DND-41 (cell line): ENCODE data around the gene TBXA2R.

Experiments
- ATAC-seq: fragments of 200-7000 bp; cut with Tn5 transposase; 3 replicates; pipeline ENCODE4 v1.9.1; 2021; ENCODE audit warnings: low read depth; ENCODE audit not compliant: insufficient read depth
- DNase-seq: peaks from one replicate; pipeline ENCODE4 v3.0.0-alpha.2; 2020
- H2AFZ ChIP-seq: 2 replicates; pipeline ENCODE4 v1.6.0; 2012; ENCODE audit warnings: low read depth, low read length
- H3K27ac ChIP-seq: 2 replicates; pipeline ENCODE4 v1.5.1; 2012; ENCODE audit warnings: low read length, inconsistent platforms
- H3K27me3 ChIP-seq: fragments of 200-600 bp; sonication (generic); 2 replicates; pipeline ENCODE4 v1.6.0; 2012; ENCODE audit warnings: low read length, mild to moderate bottlenecking, inconsistent platforms; ENCODE audit not compliant: insufficient read depth, poor library complexity
- H3K36me3 ChIP-seq: 2 replicates; pipeline ENCODE4 v1.5.1; 2012; ENCODE audit warnings: low read length, inconsistent platforms; ENCODE audit not compliant: insufficient read depth
- H3K4me1 ChIP-seq: 2 replicates; pipeline ENCODE4 v1.5.1; 2012; ENCODE audit warnings: mild to moderate bottlenecking, low read length; ENCODE audit not compliant: insufficient read depth
- H3K4me2 ChIP-seq: 2 replicates; pipeline ENCODE4 v1.6.0; 2012; ENCODE audit warnings: mild to moderate bottlenecking, moderate library complexity, low read length, inconsistent platforms; ENCODE audit not compliant: insufficient read depth
- H3K4me3 ChIP-seq, 2 experiments: fragments of 200-600 bp in 1 of 2; shearing (Covaris generic) in 1 of 2; 2 replicates each; pipeline ENCODE4 v1.5.1; 2012 to 2016; ENCODE audit warnings: inconsistent platforms in 2 of 2, low read length in 2 of 2, mild to moderate bottlenecking in 2 of 2, low read depth in 1 of 2, moderate library complexity in 1 of 2
- H3K79me2 ChIP-seq: 2 replicates; pipeline ENCODE4 v1.6.0; 2012; ENCODE audit warnings: low read length, inconsistent platforms; ENCODE audit not compliant: insufficient read depth
- H3K9ac ChIP-seq: 2 replicates; pipeline ENCODE4 v1.6.0; 2012; ENCODE audit warnings: low read depth, mild to moderate bottlenecking, inconsistent platforms, low read length, moderate library complexity
- H3K9me3 ChIP-seq: 2 replicates; pipeline ENCODE4 v1.5.1; 2012; ENCODE audit warnings: low read length, moderate library complexity, mild to moderate bottlenecking, inconsistent platforms; ENCODE audit not compliant: insufficient read depth, severe bottlenecking
- H4K20me1 ChIP-seq: 2 replicates; pipeline ENCODE4 v1.6.0; 2012; ENCODE audit warnings: low read length; ENCODE audit not compliant: insufficient read depth
- EZH2 ChIP-seq: IDR thresholded peaks from 3 replicates; pipeline ENCODE4 v1.6.1; 2012; ENCODE audit warnings: borderline replicate concordance, low read depth, mild to moderate bottlenecking, moderate library complexity, low read length, inconsistent platforms; ENCODE audit not compliant: severe bottlenecking
- TF ChIP-seq, protein P1 (sequence below): IDR thresholded peaks from 2 replicates; pipeline ENCODE4 v1.5.1; 2012; ENCODE audit warnings: borderline replicate concordance, low read length, moderate library complexity, mild to moderate bottlenecking; ENCODE audit not compliant: poor library complexity, severe bottlenecking; ENCODE audit errors: extremely low read depth

TBXA2R gene

DNA sequence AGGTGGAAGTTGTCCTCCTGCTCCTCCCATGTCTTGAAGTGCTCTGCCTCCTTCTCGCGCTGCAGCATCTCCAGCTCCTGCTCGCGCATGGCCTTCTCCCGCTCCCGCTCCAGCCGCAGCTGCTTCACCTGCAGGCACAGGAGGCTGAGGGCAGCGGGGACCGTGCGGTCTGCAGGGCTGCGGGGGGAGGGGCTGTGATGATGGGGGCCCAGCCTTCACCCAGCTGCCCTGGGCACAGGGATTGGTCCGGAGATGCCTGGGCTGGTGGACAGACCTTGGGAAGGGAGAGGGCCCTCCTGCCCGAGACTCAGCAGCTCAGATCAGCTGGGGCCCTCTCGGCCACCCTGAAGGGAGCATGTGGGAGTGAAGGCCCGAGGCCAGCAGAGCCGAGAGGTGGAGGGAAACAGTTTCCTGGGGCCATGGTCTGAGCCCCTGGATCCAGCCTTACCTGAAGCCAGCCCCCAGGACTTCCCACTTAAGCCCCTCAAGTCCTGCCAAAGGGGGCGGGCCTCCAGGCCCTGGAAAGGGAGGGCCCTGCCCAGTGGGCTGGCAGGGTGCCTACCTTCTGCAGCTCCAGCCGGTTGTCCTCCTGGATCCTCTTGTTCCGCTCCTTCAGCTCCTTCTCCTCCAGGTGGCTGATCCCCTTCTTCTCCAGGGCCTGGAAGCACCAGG is 13.6 kb upstream of the TBXA2R start:
- Histone ChIP-seq H3K9me3 (no peaks in the 10 kb centered on the region), H3K4me3 (no peak overlapping the region), H3K36me3 (peaks cover 66% of the 10 kb centered on the region), H2AFZ (no peak overlapping the region), H3K4me1 (peaks cover 17% of the 10 kb centered on the region), H4K20me1 (peaks cover 19% of the 10 kb centered on the region), H3K9ac (no peak overlapping the region), H3K27ac (no peak overlapping the region), H3K27me3 (no peaks in the 10 kb centered on the region), H3K79me2 (peaks cover 18% of the 10 kb centered on the region), H3K4me2 (no peak overlapping the region)
- TF ChIP-seq, protein P1, sequence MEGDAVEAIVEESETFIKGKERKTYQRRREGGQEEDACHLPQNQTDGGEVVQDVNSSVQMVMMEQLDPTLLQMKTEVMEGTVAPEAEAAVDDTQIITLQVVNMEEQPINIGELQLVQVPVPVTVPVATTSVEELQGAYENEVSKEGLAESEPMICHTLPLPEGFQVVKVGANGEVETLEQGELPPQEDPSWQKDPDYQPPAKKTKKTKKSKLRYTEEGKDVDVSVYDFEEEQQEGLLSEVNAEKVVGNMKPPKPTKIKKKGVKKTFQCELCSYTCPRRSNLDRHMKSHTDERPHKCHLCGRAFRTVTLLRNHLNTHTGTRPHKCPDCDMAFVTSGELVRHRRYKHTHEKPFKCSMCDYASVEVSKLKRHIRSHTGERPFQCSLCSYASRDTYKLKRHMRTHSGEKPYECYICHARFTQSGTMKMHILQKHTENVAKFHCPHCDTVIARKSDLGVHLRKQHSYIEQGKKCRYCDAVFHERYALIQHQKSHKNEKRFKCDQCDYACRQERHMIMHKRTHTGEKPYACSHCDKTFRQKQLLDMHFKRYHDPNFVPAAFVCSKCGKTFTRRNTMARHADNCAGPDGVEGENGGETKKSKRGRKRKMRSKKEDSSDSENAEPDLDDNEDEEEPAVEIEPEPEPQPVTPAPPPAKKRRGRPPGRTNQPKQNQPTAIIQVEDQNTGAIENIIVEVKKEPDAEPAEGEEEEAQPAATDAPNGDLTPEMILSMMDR: no peak
- TF ChIP-seq EZH2: no peak
- ATAC-seq (0 out of 3 replicates have a peak, but pooled peaks have one; percentile 5), DNase-seq (no peak)

DNA sequence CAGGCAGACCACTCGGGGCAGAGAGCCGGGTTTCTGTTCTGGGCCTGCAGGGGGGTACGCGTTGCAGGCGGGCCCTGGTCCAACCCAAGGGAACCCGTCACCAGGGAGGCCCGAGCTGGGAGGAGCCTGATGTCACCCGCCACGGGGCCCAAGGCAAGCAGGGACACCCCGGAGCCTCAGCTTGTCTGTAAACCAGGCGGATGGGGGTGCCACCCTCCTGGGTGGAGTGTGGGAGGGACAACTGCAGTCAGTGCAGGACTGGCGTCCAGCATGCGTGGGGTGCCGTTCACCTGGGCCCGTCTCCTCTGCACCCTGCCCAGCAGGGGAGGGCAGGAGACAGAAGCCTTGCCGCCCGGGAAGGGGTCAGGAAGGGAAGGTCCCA is 12.9 kb upstream of the TBXA2R start:
- Histone ChIP-seq H3K27me3 (no peaks in the 10 kb centered on the region), H3K4me2 (no peak overlapping the region), H3K79me2 (peaks cover 11% of the 10 kb centered on the region), H2AFZ (no peak overlapping the region), H3K9me3 (no peaks in the 10 kb centered on the region), H3K36me3 (peaks cover 66% of the 10 kb centered on the region), H3K9ac (no peak overlapping the region), H3K4me3 (no peak overlapping the region), H3K27ac (no peak overlapping the region), H3K4me1 (peaks cover 11% of the 10 kb centered on the region), H4K20me1 (peaks cover 14% of the 10 kb centered on the region; the same call in 1 of the 2 replicates)
- TF ChIP-seq EZH2: no peak
- TF ChIP-seq, protein P1: no peak
- no peak for DNase-seq
- 0 out of 3 replicates have a peak, but pooled peaks have one; percentile 20 for ATAC-seq

DNA sequence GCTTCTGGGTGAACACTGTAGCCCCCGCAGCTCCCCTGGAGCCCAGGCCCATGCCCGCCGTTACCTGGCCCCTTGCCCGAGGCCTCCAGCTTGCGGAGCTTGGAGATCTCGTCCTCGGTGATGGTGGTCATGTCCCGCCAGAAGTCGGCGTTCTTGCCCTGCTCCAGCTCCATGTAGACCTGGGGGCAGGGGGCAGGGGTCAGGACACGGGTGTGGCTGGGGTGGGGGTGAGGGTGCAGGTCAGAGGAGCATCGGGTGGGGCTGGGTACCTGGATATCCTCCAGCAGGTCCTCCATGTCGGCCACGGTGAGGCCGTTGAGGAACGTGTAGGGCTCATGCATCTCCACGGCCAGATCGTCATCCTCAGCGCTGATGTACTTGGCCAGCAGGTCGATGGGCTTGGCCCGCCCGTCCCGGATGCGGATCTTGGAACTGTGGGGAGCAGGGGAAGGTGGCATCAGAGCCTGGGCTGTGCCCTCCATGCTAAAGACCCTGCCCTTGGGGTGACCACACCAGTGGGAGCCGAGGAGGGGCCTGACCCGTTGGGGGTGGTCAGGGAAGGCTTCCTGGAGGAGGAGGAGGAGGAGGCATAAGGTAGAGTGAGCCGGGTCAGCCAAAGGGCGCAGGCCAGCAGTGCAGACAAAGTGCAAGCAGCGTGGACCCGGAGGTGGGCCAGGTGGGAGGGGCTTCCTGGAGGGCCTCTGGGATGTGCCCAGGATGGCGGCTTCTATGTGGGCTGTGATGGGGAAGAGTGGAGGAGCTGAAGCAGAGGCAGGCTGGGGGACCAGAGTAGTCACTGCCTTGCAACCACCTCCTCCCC is 12.3 kb upstream of the TBXA2R start:
- no peak for DNase-seq
- Histone ChIP-seq H4K20me1 (peaks cover 10% of the 10 kb centered on the region; the same call in 1 of the 2 replicates), H2AFZ (no peak overlapping the region), H3K36me3 (peaks cover 68% of the 10 kb centered on the region), H3K27ac (no peak overlapping the region), H3K4me2 (no peak overlapping the region), H3K27me3 (no peaks in the 10 kb centered on the region), H3K4me3 (no peak overlapping the region), H3K9ac (no peak overlapping the region), H3K79me2 (peaks cover 5% of the 10 kb centered on the region), H3K9me3 (no peaks in the 10 kb centered on the region), H3K4me1 (peaks cover 5% of the 10 kb centered on the region)
- ATAC-seq: no peak
- TF ChIP-seq EZH2: no peak
- TF ChIP-seq, protein P1: no peak
